Loucy (cell line): ENCODE measurements around the gene INTS14.

ENCODE experiments used
- H2AFZ ChIP-seq: fragments of 200-600 bp; sonication (generic); 2 replicates; pipeline ENCODE4 v1.6.0; 2016; ENCODE audit warnings: antibody characterized with exemption, mild to moderate bottlenecking, low read length, moderate library complexity
- H3F3A ChIP-seq: fragments of 200-600 bp; 2 replicates; pipeline ENCODE4 v1.6.0; 2016; ENCODE audit warnings: antibody characterized with exemption, low read depth, mild to moderate bottlenecking
- H3K27me3 ChIP-seq: fragments of 200-600 bp; sonication (generic); 2 replicates; pipeline ENCODE4 v1.6.1; 2014; ENCODE audit warnings: low read length, mild to moderate bottlenecking; ENCODE audit not compliant: insufficient read depth, poor library complexity, severe bottlenecking
- H3K36me3 ChIP-seq: fragments of 200-600 bp; sonication (generic); 2 replicates; pipeline ENCODE4 v1.6.1; 2016; ENCODE audit warnings: low read length; ENCODE audit not compliant: insufficient read depth
- H3K4me1 ChIP-seq: fragments of 200-600 bp; sonication (generic); 2 replicates; pipeline ENCODE4 v1.5.1; 2014; ENCODE audit warnings: low read length, mild to moderate bottlenecking; ENCODE audit not compliant: insufficient read depth, poor library complexity, severe bottlenecking
- H3K4me2 ChIP-seq: fragments of 200-600 bp; sonication (generic); 2 replicates; pipeline ENCODE4 v1.6.0; 2014; ENCODE audit warnings: antibody characterized with exemption, low read length, low read depth, mild to moderate bottlenecking; ENCODE audit not compliant: poor library complexity, severe bottlenecking
- H3K4me3 ChIP-seq: fragments of 200-600 bp; sonication (generic); 2 replicates; pipeline ENCODE4 v1.5.1; 2014; ENCODE audit warnings: low read length, mild to moderate bottlenecking, mixed read lengths; ENCODE audit not compliant: poor library complexity, severe bottlenecking
- H3K79me2 ChIP-seq: fragments of 200-600 bp; sonication (generic); 2 replicates; pipeline ENCODE4 v1.6.1; 2014; ENCODE audit warnings: low read length; ENCODE audit not compliant: insufficient read depth
- H3K9ac ChIP-seq: fragments of 200-600 bp; sonication (generic); 2 replicates; pipeline ENCODE4 v1.6.0; 2014; ENCODE audit warnings: mild to moderate bottlenecking, low read depth, low read length, moderate library complexity; ENCODE audit not compliant: poor library complexity, severe bottlenecking
- H3K9me2 ChIP-seq: fragments of 200-600 bp; sonication (generic); replicated peaks from 2 replicates; pipeline ENCODE4 v1.6.1; 2016; ENCODE audit warnings: low read depth, low read length, mixed read lengths
- H3K9me3 ChIP-seq: fragments of 200-600 bp; sonication (generic); 2 replicates; pipeline ENCODE4 v1.6.1; 2014; ENCODE audit warnings: mild to moderate bottlenecking, antibody characterized with exemption, low read length, low read depth; ENCODE audit not compliant: insufficient read depth
- H4K20me1 ChIP-seq: fragments of 200-600 bp; sonication (generic); 2 replicates; pipeline ENCODE4 v1.6.0; 2014; ENCODE audit warnings: antibody characterized with exemption, low read length, mild to moderate bottlenecking; ENCODE audit not compliant: insufficient read depth, poor library complexity, severe bottlenecking
- EZH2phosphoT487 ChIP-seq: fragments of 200-600 bp; IDR thresholded peaks from 2 replicates; pipeline ENCODE4 v1.6.1; 2018; ENCODE audit warnings: antibody characterized with exemption, mild to moderate bottlenecking, moderate library complexity, borderline replicate concordance
- TF ChIP-seq, protein P1 (sequence below): fragments of 200-600 bp; sonication (generic); conservative IDR thresholded peaks from 2 replicates; pipeline ENCODE4 v1.5.1; 2014; ENCODE audit warnings: mild to moderate bottlenecking, antibody characterized with exemption, low read length

INTS14 gene

DNA sequence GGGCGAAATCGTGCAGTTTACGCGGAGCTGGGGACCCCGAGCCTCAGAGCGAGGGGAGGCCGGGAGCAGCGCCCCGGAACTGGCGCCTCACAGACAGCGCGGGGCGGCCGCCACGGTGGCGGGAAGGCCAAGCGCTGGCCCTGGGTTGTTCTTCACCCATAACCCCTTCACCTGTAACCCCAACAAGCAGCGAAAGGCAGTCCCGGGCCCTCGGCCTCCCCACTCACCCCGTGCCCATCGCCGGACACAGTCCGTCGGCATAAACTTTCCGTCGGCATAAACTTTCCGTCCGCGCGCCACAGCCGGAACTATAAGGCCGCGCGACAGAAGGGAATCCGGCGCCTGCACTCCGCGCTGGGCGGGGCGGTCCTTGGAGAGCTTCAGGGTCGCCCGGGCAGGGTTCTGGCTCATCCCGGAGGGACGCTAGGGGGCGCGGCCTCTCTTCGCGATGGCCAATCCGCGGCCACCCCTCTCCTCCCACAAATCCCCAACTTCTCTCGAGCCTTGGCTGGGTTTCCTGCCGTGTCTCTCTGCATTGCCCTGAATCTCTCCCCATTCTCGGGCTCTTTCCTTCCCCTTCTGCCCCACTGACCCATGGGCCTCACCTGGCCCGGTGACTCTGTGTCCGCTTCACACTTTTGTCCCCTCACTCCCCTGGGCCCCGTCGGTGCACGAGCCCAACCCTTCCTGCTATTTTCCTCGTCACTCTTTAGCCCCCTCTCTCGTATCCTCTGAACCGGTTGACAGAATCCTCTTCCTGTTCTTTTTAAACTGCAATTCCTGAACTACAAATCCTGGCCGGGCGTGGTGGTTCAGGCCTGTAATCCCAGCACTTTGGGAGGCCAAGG, at the start of gene INTS14:
TSS of gene INTS14 (minus strand) at position 261 of the 848 bp plus-strand sequence. CDS start 3,751 bp downstream, outside the sequence.
- TF ChIP-seq, protein P1, sequence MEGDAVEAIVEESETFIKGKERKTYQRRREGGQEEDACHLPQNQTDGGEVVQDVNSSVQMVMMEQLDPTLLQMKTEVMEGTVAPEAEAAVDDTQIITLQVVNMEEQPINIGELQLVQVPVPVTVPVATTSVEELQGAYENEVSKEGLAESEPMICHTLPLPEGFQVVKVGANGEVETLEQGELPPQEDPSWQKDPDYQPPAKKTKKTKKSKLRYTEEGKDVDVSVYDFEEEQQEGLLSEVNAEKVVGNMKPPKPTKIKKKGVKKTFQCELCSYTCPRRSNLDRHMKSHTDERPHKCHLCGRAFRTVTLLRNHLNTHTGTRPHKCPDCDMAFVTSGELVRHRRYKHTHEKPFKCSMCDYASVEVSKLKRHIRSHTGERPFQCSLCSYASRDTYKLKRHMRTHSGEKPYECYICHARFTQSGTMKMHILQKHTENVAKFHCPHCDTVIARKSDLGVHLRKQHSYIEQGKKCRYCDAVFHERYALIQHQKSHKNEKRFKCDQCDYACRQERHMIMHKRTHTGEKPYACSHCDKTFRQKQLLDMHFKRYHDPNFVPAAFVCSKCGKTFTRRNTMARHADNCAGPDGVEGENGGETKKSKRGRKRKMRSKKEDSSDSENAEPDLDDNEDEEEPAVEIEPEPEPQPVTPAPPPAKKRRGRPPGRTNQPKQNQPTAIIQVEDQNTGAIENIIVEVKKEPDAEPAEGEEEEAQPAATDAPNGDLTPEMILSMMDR, result peak; percentile 56
- no peak for TF ChIP-seq EZH2phosphoT487
- Histone ChIP-seq H3K4me3 (peak within 1 kb of the TSS; percentile 98), H3K9me3 (no peaks in the 10 kb centered on the region), H3K9ac (peak within 1 kb of the TSS; percentile 97), H3F3A (no peaks in the 10 kb centered on the region), H3K27me3 (no peaks in the 10 kb centered on the region), H3K79me2 (peaks cover 59% of the 10 kb centered on the region), H4K20me1 (no peaks in the 10 kb centered on the region), H3K9me2 (no peaks in the 10 kb centered on the region), H3K4me1 (peaks cover 54% of the 10 kb centered on the region), H3K4me2 (peak within 1 kb of the TSS; percentile 96), H3K36me3 (no peaks in the 10 kb centered on the region), H2AFZ (peak within 1 kb of the TSS; percentile 94)

DNA sequence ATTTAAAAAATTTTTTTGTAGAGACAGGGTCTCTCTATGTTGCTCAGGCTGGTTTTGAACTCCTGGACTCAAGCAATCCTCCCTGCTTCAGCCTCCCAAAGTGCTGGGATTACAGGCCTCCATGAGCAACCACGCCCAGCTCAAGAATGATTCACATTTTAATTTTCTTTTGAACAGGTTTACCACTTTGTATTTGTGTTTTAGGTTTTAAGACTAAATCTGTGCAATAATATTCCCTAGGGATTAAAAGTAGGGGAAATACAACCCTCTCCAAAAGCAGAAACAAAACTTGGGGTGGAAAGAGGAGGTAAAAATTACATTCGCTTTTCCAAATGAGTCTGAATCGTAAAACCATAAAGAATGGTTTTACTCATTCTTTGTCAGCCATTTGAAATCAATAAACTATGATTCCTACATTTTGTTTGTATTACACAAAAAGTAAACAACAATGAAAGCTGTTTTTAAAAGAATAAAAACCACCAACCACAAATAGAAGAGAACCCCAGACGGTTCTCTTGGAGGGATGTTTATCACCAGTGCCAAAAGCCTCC, 48.6 kb upstream of the INTS14 start:
- Histone ChIP-seq H3K36me3 (0 out of 2 replicates have a peak, but pooled peaks cover 3% of the 10 kb centered on the region), H4K20me1 (no peaks in the 10 kb centered on the region), H3K4me2 (no peak overlapping the region), H3K4me3 (no peak overlapping the region), H3K9me2 (no peaks in the 10 kb centered on the region), H3K4me1 (no peaks in the 10 kb centered on the region), H3K79me2 (no peaks in the 10 kb centered on the region), H3K9ac (no peak overlapping the region), H3K9me3 (no peaks in the 10 kb centered on the region), H2AFZ (no peak overlapping the region), H3K27me3 (no peaks in the 10 kb centered on the region), H3F3A (no peaks in the 10 kb centered on the region)
- no peak for TF ChIP-seq EZH2phosphoT487
- TF ChIP-seq, protein P1, result no peak

DNA sequence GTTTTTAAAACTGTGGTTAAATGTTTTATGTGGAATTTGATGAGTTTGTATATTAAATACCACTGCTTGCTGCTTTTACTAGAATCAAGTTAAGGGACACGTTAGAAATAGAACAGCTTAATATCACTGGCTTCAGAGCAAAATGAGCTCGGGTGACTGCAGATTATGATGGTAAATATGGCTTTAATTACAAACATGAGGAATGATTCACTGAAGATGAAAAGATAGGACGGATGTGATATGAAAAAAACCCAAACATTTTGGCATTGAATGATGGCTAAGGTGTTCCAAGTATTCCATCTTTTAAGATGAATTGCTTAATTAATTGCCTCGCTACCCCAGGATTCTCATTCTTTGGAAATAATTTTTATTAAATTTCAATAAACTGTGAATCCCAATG, 44.5 kb upstream of the INTS14 start:
- no peaks in the 10 kb centered on the region for H3K4me1 ChIP-seq
- no peak for TF ChIP-seq EZH2phosphoT487
- no peaks in the 10 kb centered on the region for H3K79me2 ChIP-seq
- H3K4me3 ChIP-seq, result no peak overlapping the region
- H3K9ac ChIP-seq, result no peak overlapping the region
- no peak overlapping the region for H3K4me2 ChIP-seq
- H3F3A ChIP-seq, result no peaks in the 10 kb centered on the region
- H3K27me3 ChIP-seq, result no peaks in the 10 kb centered on the region
- no peaks in the 10 kb centered on the region for H3K9me2 ChIP-seq
- no peak overlapping the region for H2AFZ ChIP-seq
- peaks cover 3% of the 10 kb centered on the region; the same call in 1 of the 2 replicates for H3K36me3 ChIP-seq
- no peaks in the 10 kb centered on the region for H3K9me3 ChIP-seq
- no peaks in the 10 kb centered on the region for H4K20me1 ChIP-seq
